ENCODE data around the gene DPP6.
"Not testable (repeated sequence)": the region's sequence is repeated elsewhere in the genome, so short reads cannot be mapped to it uniquely, and the experiment has no call there.

The DPP6 gene

GRCh38 chr7:154060551-154060950 is 8.4 kb downstream of the DPP6 start:
- POLR2A ChIA-PET; DNase-seq (ENCODE audit: extremely low spot score); CTCF ChIA-PET: not testable (repeated sequence)

- peak; percentile 89 for TF ChIP-seq L3MBTL2 (conservative IDR thresholded peaks at IDR 0.05)
- CTCF ChIA-PET, POLR2A ChIA-PET: not testable (repeated sequence)
- peak; percentile 16 for DNase-seq (ENCODE audit: extremely low spot score)
Observed at GRCh38 chr7:154071833-154072232, 19.6 kb downstream of the DPP6 start.

DNA sequence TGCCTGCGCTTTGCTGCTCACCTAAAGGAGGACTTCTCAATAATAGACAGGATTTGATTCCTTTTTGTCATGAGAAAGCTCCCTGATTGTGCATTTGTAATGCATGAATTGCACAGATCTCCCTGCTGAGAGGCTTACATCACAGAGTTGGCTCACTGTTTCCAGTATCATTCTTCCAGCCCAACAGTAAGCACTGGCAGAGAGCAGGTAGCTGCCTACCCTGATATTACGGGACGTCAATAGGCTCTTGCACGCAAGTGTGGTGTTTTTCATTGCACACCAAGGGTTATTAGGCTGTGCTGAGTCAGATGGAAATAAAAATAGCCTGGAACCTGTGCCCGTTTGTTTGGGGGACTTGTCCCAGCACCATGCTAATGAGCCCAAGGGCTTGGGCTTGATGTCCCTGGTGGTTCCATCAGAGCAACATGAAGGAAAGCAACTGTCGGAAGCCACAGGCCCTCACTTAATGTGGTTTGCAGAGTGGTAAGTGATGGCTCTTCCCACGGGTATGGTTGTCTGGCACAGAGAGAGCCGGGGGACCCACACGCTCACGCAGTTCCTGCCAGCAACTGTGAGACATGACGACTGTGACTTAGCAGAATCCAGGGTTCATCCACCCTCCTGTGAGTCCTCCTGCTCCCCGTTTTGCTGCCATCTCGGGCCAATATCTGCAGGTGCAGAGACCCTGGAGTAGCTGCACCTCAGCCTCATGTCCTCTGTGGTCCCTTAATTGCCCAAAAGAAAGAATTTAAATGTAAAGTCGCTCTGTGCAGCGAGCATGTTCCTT is 20.4 kb downstream of the DPP6 start:
- CTCF ChIA-PET, result interaction anchor here (0.6 kb wide), 1 partner anchor 556 kb away, joined by 4 read pairs; no protein-coding TSS in a partner anchor
- POLR2A ChIA-PET; DNase-seq (ENCODE audit: extremely low spot score): not testable (repeated sequence)

DNA sequence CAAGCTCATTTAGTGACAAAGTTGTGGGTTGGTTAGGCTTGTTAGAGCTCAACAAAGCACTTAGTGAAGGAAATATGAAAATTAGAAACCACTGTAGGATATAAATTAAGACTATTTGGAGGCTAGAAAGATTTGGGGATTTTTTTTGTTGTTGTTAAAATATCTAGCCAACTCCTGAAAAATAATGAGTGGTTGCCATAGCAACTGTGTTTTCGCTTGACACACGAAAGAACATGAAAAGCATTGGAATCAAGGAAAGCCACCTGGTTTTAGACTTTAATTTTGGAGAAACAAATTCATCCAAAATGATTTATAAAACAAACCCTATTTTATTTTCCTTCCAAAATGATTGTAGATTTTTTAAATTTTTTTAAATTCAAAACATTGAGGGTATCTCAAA is 26.3 kb downstream of the DPP6 start:
- CTCF ChIA-PET, POLR2A ChIA-PET: not testable (repeated sequence)

DNA sequence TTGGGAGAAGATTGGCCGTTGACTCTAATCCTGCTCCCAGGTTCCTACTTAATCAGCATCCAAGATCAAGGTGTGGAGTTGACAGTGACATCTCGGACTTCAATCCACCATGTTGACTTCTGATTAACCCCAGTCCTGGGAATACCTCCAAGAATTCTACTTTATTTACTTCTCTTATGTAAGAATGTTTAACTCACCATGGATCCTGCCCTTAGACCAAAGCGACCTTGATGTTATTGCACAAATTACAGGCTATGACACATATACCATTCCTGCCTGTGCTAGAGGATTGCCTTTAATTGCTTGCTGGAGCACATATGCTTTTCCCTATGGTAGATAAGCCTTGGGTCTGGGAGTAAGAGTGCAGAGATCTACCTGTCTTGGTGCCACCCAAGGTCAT is 28.1 kb downstream of the DPP6 start:
- POLR2A ChIA-PET; CTCF ChIA-PET; DNase-seq (ENCODE audit: extremely low spot score): not testable (repeated sequence)

More for the DNA sequence above, 26.3 kb downstream of the DPP6 start:
- DNase-seq (ENCODE audit: extremely low spot score), result not testable (repeated sequence)

GRCh38 chr7:154087037-154087725 is 35.0 kb downstream of the DPP6 start:
- POLR2A ChIA-PET; DNase-seq (ENCODE audit: extremely low spot score); CTCF ChIA-PET: not testable (repeated sequence)

GRCh38 chr7:154092093-154092492 is 39.9 kb downstream of the DPP6 start:
- POLR2A ChIA-PET; CTCF ChIA-PET; DNase-seq (ENCODE audit: extremely low spot score): not testable (repeated sequence)

- DNase-seq (ENCODE audit: extremely low spot score); CTCF ChIA-PET; POLR2A ChIA-PET: not testable (repeated sequence)
Observed at GRCh38 chr7:154095201-154095600, 43.0 kb downstream of the DPP6 start.

DNA sequence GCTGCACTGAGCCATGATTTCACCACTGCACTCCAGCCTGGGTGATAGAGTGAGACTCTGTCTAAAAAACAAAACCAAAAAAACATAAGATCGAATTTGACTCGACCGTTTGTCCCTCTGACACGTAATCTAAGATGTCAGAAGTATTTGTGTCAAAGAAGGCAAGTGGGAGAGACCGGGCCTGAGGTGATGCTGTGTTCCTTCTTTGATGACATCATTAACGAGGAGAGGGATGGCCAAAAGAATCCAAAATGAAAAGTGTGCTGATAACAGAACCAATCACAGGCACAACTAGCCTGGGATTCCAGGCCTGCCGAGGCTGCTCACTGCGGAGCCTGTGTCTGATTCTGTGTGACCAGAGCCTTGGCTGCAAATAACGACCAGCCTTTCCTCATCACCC is 52.9 kb downstream of the DPP6 start:
- POLR2A ChIA-PET; DNase-seq (ENCODE audit: extremely low spot score); CTCF ChIA-PET: not testable (repeated sequence)

GRCh38 chr7:154109615-154110014 is 57.4 kb downstream of the DPP6 start:
- POLR2A ChIA-PET; CTCF ChIA-PET; DNase-seq (ENCODE audit: extremely low spot score): not testable (repeated sequence)

- CTCF ChIA-PET; DNase-seq (ENCODE audit: extremely low spot score); POLR2A ChIA-PET: not testable (repeated sequence)
Observed at GRCh38 chr7:154113732-154114351, 61.6 kb downstream of the DPP6 start.

- POLR2A ChIA-PET; CTCF ChIA-PET; DNase-seq (ENCODE audit: extremely low spot score): not testable (repeated sequence)
Observed at GRCh38 chr7:154117411-154118390, 65.5 kb downstream of the DPP6 start.

- DNase-seq (ENCODE audit: extremely low spot score); CTCF ChIA-PET; POLR2A ChIA-PET: not testable (repeated sequence)
Observed at GRCh38 chr7:154120825-154121224, 68.6 kb downstream of the DPP6 start.

- DNase-seq (ENCODE audit: extremely low spot score); POLR2A ChIA-PET; CTCF ChIA-PET: not testable (repeated sequence)
Observed at GRCh38 chr7:154122720-154123119, 70.5 kb downstream of the DPP6 start.

DNA sequence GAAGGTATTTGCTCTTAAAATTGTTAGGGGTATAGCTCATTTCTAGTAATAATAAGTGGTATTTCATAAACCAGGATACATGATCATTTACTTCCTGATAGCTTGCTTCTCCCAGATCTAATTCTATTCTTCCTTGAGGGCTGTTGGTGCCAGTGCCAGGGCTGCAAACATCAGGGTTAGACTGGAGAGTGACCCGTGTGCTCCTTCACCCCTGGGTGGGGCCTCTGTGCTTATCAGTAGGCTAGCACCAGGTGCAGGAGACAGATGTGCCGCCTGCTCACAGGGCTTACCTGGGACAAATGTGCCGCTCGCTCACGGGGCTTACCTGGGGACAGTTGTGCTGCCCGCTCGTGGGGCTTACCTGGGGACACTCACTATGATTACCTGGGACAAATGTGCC is 71.2 kb downstream of the DPP6 start:
- POLR2A ChIA-PET, CTCF ChIA-PET: not testable (repeated sequence)

DNA sequence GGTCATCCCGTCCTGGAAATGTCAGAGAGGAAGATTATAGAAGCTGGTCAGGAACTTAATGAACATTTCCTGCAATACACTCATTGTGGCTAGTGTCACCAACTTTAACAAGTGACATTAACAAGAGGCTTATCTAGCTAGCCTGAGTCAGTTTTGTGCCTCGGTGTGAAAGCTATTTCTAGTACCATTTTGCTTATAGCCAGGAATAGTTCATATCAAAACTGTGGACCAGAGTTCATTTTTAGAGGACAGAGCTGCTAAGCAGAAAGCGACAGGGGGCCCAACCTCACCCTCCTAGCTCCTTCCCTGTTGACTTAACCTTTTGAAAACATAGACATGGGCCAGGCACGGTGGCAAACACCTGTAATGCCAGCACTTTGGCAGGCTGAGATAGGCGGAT is 76.9 kb downstream of the DPP6 start:
- POLR2A ChIA-PET; DNase-seq (ENCODE audit: extremely low spot score); CTCF ChIA-PET: not testable (repeated sequence)

More for the DNA sequence above, 71.2 kb downstream of the DPP6 start:
- not testable (repeated sequence) for DNase-seq (ENCODE audit: extremely low spot score)

GRCh38 chr7:154132617-154133016 is 80.4 kb downstream of the DPP6 start:
- DNase-seq (ENCODE audit: extremely low spot score); CTCF ChIA-PET; POLR2A ChIA-PET: not testable (repeated sequence)

GRCh38 chr7:154133703-154134277 is 81.6 kb downstream of the DPP6 start:
- DNase-seq (ENCODE audit: extremely low spot score); CTCF ChIA-PET; POLR2A ChIA-PET: not testable (repeated sequence)

Data from HEK293T (cell line).